ENCODE measurements around the gene INPP5A.

- TF ChIP-seq, protein P1, sequence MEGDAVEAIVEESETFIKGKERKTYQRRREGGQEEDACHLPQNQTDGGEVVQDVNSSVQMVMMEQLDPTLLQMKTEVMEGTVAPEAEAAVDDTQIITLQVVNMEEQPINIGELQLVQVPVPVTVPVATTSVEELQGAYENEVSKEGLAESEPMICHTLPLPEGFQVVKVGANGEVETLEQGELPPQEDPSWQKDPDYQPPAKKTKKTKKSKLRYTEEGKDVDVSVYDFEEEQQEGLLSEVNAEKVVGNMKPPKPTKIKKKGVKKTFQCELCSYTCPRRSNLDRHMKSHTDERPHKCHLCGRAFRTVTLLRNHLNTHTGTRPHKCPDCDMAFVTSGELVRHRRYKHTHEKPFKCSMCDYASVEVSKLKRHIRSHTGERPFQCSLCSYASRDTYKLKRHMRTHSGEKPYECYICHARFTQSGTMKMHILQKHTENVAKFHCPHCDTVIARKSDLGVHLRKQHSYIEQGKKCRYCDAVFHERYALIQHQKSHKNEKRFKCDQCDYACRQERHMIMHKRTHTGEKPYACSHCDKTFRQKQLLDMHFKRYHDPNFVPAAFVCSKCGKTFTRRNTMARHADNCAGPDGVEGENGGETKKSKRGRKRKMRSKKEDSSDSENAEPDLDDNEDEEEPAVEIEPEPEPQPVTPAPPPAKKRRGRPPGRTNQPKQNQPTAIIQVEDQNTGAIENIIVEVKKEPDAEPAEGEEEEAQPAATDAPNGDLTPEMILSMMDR (IDR thresholded peaks at IDR 0.05 in 8 of 11, conservative IDR thresholded peaks at IDR 0.05 in 3 of 11): peak in 8 of 11 experiments; percentile 11 to 66 (median 48)
- peak in 1 of 3 donors; percentile 16 for TF ChIP-seq POLR2A (IDR thresholded peaks at IDR 0.05)
- TF ChIP-seq POLR2AphosphoS5 (IDR thresholded peaks at IDR 0.05): peak; percentile 43 to 86 (median 82)
Measured at GRCh38 chr10:132536877-132537683, 507 bp upstream of the INPP5A start.
